Measurements from ENCODE around the gene TMPRSS15.

DNA sequence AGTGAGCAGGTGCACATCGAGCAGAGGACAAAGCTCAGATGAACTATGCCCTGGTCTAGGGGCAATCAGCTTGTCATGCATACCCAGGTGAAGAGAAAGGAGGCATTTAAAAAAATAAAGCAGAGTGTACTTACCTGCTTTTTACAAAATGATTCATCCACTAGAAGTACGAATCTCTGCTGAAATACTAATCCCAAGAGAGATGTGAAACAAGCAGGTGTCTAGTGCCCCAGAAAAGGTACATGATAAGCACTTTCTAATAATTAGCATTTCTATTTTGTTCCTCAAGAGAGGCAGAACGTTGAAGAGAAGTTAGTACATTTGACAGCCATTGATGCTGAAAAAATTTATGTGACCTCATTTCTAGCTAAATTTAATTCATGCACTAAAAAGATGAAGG, 127.8 kb downstream of the TMPRSS15 start:
- no peak for TF ChIP-seq POLR2A (IDR thresholded peaks at IDR 0.05)
- TF ChIP-seq, protein P1, sequence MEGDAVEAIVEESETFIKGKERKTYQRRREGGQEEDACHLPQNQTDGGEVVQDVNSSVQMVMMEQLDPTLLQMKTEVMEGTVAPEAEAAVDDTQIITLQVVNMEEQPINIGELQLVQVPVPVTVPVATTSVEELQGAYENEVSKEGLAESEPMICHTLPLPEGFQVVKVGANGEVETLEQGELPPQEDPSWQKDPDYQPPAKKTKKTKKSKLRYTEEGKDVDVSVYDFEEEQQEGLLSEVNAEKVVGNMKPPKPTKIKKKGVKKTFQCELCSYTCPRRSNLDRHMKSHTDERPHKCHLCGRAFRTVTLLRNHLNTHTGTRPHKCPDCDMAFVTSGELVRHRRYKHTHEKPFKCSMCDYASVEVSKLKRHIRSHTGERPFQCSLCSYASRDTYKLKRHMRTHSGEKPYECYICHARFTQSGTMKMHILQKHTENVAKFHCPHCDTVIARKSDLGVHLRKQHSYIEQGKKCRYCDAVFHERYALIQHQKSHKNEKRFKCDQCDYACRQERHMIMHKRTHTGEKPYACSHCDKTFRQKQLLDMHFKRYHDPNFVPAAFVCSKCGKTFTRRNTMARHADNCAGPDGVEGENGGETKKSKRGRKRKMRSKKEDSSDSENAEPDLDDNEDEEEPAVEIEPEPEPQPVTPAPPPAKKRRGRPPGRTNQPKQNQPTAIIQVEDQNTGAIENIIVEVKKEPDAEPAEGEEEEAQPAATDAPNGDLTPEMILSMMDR (IDR thresholded peaks at IDR 0.05), result no peak

Measured in thyroid gland (tissue), 4 donors.